Right lobe of liver (tissue), 6 donors: ENCODE measurements around the gene ADTRP. TPM values are rescaled to one million over a fixed set of nuclear protein-coding genes. Genes with fewer than 3 reads are reported as not detected.

ENCODE experiments used
- ATAC-seq, 4 donors: fragments of 200-7000 bp; cut with Tn5 transposase; one replicate each; pipeline ENCODE4 v1.9.1; 2020; ENCODE audit warnings: mild to moderate bottlenecking in 4 of 4, moderate library complexity in 4 of 4
- DNase-seq, 3 donors: peaks; one replicate each; pipeline ENCODE4 v3.0.0-alpha.2; 2020
- H3K27ac ChIP-seq, 3 donors: fragments of 200-600 bp; one replicate each; pipeline ENCODE4 v1.8.0; 2022
- H3K27me3 ChIP-seq, 2 donors: fragments of 200-600 bp; one replicate each; pipeline ENCODE4 v1.8.0; 2022
- H3K36me3 ChIP-seq, 4 donors: fragments of 200-600 bp; sonication (generic) in 1 of 4; one replicate each; pipeline versions ENCODE4 v1.5.1 to v1.8.0; 2017 to 2022; ENCODE audit warnings: control low read depth in 1 of 4
- H3K4me1 ChIP-seq, 4 donors: fragments of 200-600 bp; sonication (generic) in 1 of 4; one replicate each; pipeline versions ENCODE4 v1.5.1 to v1.8.0; 2017 to 2022; ENCODE audit warnings: control low read depth in 1 of 4
- H3K4me3 ChIP-seq, 3 donors: fragments of 200-600 bp; one replicate each; pipeline ENCODE4 v1.8.0; 2022
- H3K9me3 ChIP-seq, 4 donors: fragments of 200-600 bp; sonication (generic) in 1 of 4; one replicate each; pipeline versions ENCODE4 v1.5.1 to v1.8.0; 2017 to 2022; ENCODE audit warnings: control low read depth in 1 of 4
- POLR2A ChIP-seq: fragments of 450-650 bp; IDR thresholded peaks from one replicate; pipeline ENCODE4 v1.6.1; 2017; ENCODE audit warnings: antibody characterized with exemption, mild to moderate bottlenecking
- WGBS: methylation state at CpG from one replicate; pipeline ENCODE4 v1.1.6; 2018; ENCODE audit warnings: low coverage, low lambda C conversion rate; ENCODE audit not compliant: insufficient coverage; ENCODE audit errors: missing lambda C conversion rate; 5-methylcytosine and 5-hydroxymethylcytosine counted together
- intact Hi-C, 2 donors: fragments of 100-400 bp; cut with DNase I; formaldehyde crosslinking; loops; one replicate each; pipeline versions ENCODE4 v1.11.2 to v1.14.1; 2022
- total RNA-seq, 6 experiments: library from RNA; depleted of rRNA in 2 of 6; stranded (reverse); fragments of >200 nt in 2 of 6; fragmentation: NEBNext Ultra II Directional in 3 of 6; extraction: Animal tissue kit (Norgen Biotek cat#: 25700) in 3 of 6; gene quantifications; one replicate each; pipeline versions ENCODE4 v1.1.0 to v1.2.4, GENCODE V29; 2016 to 2023
- TF ChIP-seq, protein P1 (sequence below), 4 donors: fragments of 200-600 bp in 3 of 4; fragments of 450-650 bp in 1 of 4; IDR thresholded peaks; one replicate each; pipeline versions ENCODE4 v1.5.1 to v1.8.0; 2016 to 2022; ENCODE audit warnings: antibody characterized with exemption in 4 of 4, mild to moderate bottlenecking in 2 of 4
- donor health status: DM: no; HTN: yes; CAD: no.
- donor health status: DM: no; HTN: no; CAD: no.
- donor health status: DM: no; HTN: no; CAD: no.
- donor health status: DM: no; HTN: yes; CAD: no.
- donor health status: DM: no; HTN: yes; CAD: no.

Gene ADTRP
- total RNA-seq, 6 experiments from 2014 or later = 0.46 to 1.9 (median 0.92) TPM; not detected in 1

DNA sequence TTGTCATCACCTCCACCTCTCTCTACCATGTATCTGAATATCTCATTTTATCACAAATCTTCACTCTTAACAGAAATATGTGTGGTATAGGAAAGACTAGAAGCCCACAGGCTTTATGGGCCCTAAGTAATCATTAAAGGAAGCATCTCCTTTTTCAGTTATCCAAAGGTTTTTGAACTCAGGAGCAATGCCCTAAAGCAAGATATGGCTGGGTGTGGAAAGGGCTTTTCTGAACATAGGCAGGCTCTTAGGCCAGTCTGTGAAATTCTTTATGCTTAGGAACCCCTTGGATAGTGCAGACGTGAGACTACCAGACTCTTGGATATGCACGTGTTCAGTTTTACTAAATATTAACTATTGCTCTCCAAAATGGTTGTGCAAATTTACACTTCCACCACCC, 99.5 kb downstream of the ADTRP start:
- H3K27ac ChIP-seq = no peak overlapping the region

DNA sequence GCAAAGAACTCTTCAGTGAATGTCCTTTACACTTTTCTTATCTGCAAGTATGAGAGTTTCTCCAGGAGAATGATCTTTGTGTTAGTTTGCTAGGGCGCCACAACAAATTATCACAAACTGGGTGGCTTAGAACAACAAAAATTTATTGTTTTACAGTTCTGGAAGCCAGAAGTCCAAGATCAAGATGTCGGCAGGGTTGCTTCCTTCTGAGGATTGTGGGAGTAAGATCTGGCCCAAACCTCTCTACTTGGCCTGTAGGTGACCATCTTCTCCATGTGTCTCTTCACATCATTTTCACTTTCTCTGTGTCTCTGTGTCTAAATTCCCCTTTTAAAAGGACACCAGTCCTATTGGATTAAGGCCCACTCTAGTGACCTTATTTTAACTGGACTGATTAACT, 103.0 kb downstream of the ADTRP start:
- Histone ChIP-seq H3K27ac (no peak overlapping the region), H3K36me3 (no peaks in the 10 kb centered on the region), H3K4me1 (no peaks in the 10 kb centered on the region), H3K4me3 (no peak overlapping the region), H3K9me3 (no peaks in the 10 kb centered on the region), H3K27me3 (peaks cover 0 to 3% of the 10 kb centered on the region in 2 donors)
- 55% methylated on average over 2 of the region's 2 CpGs for WGBS
- TF ChIP-seq POLR2A = no peak
- TF ChIP-seq, protein P1, sequence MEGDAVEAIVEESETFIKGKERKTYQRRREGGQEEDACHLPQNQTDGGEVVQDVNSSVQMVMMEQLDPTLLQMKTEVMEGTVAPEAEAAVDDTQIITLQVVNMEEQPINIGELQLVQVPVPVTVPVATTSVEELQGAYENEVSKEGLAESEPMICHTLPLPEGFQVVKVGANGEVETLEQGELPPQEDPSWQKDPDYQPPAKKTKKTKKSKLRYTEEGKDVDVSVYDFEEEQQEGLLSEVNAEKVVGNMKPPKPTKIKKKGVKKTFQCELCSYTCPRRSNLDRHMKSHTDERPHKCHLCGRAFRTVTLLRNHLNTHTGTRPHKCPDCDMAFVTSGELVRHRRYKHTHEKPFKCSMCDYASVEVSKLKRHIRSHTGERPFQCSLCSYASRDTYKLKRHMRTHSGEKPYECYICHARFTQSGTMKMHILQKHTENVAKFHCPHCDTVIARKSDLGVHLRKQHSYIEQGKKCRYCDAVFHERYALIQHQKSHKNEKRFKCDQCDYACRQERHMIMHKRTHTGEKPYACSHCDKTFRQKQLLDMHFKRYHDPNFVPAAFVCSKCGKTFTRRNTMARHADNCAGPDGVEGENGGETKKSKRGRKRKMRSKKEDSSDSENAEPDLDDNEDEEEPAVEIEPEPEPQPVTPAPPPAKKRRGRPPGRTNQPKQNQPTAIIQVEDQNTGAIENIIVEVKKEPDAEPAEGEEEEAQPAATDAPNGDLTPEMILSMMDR (IDR thresholded peaks at IDR 0.05) = peak in 3 of 4 donors; percentile 31 to 58 (median 32)
- intact Hi-C loops = no loop called here
- no peak for DNase-seq
- peak in 2 of 4 donors; percentile 64 to 74 for ATAC-seq

More for the DNA sequence above, 99.5 kb downstream of the ADTRP start:
- H3K9me3 ChIP-seq = no peaks in the 10 kb centered on the region
- no peak for ATAC-seq
- DNase-seq = no peak
- no peaks in the 10 kb centered on the region for H3K27me3 ChIP-seq
- intact Hi-C loops = no loop called here
- no peak for TF ChIP-seq POLR2A
- TF ChIP-seq, protein P1 (IDR thresholded peaks at IDR 0.05) = no peak
- WGBS = 8% methylated on average over 2 of the region's 2 CpGs
- H3K4me1 ChIP-seq = no peaks in the 10 kb centered on the region
- H3K4me3 ChIP-seq = no peak overlapping the region
- no peaks in the 10 kb centered on the region for H3K36me3 ChIP-seq

DNA sequence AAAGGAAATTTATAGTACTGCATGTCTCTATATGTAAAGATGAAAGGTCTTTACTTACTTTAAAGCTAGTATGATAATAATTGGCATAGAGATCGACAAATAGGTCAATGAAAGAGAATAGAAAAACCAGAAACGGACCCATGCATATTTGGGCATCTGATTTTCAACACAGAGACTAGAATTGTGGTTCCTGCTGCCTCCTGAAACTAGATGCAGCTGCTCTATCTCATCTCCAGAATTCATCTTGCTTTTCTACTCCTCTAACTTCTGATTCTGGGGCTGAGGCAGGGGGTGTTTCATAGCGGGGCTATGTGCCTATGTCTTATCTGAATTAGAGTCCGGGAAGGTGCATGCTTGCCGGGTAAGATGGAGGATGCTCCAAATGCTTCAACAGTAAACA, 105.9 kb downstream of the ADTRP start:
- Histone ChIP-seq H3K9me3 (no peaks in the 10 kb centered on the region), H3K4me3 (no peak overlapping the region), H3K4me1 (no peaks in the 10 kb centered on the region), H3K36me3 (no peaks in the 10 kb centered on the region), H3K27me3 (peaks cover 0 to 3% of the 10 kb centered on the region in 2 donors), H3K27ac (no peak overlapping the region)
- intact Hi-C loops = no loop called here
- ATAC-seq (no peak), DNase-seq (no peak)
- WGBS = 79% methylated on average over 5 of the region's 5 CpGs
- TF ChIP-seq POLR2A = no peak
- TF ChIP-seq, protein P1 (IDR thresholded peaks at IDR 0.05) = no peak

DNA sequence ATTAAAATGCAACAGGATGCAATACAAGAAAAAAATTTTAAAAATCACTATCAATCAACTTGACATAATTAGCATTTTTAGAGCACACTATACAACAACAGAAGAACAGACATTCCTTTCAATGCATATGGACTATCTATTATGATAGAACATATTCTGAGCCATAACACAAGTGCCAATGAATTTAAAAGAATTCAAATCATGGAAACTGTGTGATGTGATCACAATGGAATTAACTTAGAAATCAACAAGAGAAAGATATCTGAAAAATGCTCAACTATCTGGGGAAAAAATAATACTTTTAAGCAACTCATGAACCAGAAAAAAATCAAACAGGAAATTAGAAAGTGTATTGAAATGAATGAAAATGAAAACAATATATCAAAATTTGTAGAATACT, 106.3 kb downstream of the ADTRP start:
- no peak for DNase-seq
- ATAC-seq = no peak

More for the DNA sequence above, 106.3 kb downstream of the ADTRP start:
- H3K9me3 ChIP-seq = no peaks in the 10 kb centered on the region
- peaks cover 0 to 3% of the 10 kb centered on the region in 2 donors for H3K27me3 ChIP-seq
- TF ChIP-seq, protein P1 (IDR thresholded peaks at IDR 0.05) = no peak
- no peak for TF ChIP-seq POLR2A
- H3K4me3 ChIP-seq = no peak overlapping the region
- H3K4me1 ChIP-seq = no peaks in the 10 kb centered on the region
- no peak overlapping the region for H3K27ac ChIP-seq
- H3K36me3 ChIP-seq = no peaks in the 10 kb centered on the region
- intact Hi-C loops = no loop called here
